Glomerular visceral epithelial cell (primary cell): ENCODE results near the gene ROS1.
"Not testable (repeated sequence)": the region's sequence is repeated elsewhere in the genome, so short reads cannot be mapped to it uniquely, and the experiment has no call there.

ENCODE experiments used
- DNase-seq: peaks from one replicate; pipeline ENCODE4 v3.0.0-alpha.2; 2016; ENCODE audit errors: extremely low spot score

Gene ROS1

DNA sequence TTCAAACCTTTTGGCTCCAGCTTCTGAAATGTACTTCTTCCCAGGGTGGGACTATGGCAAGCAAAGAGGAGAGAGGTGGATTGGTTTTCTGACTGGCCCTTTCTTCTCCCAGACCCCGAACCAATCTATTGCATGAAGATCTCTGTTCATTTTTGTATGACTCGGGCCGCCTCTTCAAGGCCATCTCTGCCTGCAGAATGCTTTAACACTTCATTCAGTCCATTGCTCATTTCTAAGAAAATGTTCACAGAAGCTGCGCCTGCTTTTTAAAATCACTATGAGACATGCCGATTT is 158.7 kb downstream of the ROS1 start:
- no peak for DNase-seq

GRCh38 chr6:117266257-117267053 is 159.3 kb downstream of the ROS1 start:
- DNase-seq = no peak

DNA sequence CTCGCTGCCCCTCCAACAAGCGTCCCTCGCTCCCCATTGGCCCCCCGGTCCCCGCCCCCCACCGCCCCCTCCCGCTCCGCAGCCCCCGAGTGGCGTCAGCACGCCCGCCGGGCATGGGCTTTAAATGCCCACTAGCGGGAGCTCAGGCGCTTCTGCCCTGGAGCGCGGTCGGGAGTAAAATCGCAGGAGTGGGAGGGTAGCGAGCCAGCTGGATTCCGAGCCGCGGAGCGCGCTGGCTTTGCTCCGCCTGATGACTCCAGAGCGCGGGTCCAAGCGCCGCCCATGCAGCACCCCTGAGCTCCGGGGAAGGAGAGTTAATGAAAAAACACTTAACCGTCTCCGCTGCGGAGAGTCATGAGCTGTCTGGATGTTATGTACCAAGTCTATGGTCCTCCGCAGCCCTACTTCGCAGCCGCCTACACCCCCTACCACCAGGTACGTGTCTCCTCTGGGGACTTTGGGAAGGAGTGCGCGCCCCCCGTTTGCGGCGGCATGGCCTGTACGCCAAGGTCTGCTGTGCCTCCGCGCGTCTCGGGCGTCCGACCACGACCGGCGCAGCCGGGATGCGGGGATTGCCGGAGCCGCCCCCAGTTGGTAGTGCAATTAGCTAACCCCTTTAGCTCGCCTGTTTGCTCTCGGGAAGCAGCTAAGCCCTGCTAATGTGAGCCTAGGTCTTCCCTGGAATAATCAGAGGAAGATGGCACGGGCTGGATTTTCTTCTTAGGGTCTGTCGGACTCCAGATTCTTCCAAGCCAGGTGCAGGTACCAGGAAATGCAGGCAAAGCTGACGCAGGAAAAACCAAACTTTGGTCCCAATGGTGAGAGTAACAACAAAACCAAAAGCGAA is 160.1 kb downstream of the ROS1 start, which contains the start of gene VGLL2:
Gene VGLL2, plus strand, starts transcription at position 149 of the 847 bp plus-strand sequence. Its CDS starts 206 bp downstream, at position 355.
- DNase-seq = peak; percentile 51

DNA sequence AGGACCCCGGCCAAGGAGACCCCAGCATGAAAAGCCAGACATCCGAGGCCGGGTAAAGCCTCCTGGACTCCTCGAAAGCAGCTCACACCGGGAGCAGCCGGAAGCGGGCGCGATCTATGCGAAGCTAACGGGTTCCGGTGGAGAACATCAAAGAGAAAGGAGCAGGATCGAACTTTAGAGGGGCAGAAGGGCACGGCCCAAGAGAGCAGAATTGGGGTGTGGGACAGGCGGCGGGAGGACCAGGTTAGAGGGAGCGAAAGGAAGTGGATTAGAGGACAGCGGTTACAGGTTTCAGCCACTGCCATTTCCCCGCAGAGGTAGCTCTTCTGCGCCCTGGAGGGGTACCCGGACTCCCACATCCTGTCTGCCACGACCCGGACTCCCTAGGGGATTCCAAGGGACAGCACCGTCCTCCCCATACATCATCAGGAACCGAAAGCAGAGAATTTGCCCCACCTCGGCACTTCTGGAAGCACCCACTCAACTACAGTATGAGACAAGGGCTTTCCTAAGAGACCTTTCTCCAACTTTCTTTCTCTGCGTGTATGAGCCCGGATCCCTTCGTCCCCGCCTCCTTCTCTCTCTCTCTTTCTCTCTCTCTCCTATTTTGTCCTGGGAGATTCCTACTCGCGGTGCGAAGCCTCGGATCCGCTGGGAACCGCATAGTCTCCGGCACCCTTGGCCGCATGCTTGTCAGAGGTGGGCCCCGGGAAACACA is 160.9 kb downstream of the ROS1 start:
- peak; percentile 14 for DNase-seq

- no peak for DNase-seq
These were observed 161.4 kb downstream of the ROS1 start for GRCh38 chr6:117264369-117264691.

DNA sequence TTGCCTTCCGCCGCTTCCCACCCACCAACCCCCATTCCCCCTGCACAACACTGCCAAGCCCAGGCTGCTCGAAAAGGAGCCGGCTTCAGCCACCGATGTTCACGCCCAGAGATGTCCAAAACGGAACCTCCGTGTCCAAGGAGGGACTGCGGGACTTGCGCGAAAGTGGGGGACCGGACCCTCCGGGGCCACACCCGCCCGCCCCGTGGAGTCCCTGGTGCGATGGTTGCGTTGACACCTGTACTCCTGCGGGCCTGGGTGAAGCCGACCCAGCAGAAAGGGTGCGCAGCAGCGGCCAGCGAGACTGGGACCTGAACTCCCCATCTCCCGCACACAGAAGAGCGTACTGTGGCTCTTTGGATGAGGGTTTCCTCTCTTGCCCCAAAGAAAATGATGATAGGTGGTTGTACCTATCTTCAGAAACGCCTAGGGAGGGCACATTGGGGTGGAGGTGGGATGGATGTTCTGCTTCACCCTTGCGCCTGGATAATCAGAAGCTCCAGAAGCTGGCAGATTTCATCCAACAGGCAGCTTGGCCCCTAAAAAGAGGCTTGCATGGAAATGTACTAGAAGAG is 162.3 kb downstream of the ROS1 start:
- no peak for DNase-seq

GRCh38 chr6:117262799-117263198 is 162.9 kb downstream of the ROS1 start:
- DNase-seq = no peak

DNA sequence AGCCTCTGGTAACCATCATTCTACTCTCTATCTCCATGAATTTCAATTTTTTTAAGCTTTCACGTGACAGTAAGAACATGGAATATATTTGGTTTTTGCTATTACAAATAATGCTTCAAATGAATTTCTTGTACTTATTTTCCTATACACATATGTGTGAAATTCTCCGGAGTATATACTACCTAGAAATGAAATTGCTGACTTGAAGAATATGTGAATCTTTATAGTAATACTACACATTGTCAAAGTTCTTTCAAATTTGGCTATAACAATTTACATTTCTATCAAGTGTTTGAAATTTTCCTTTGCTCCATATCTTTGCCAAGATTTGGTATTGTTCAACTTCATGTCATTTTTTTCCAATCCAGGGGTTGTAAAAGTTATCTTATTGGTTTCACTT is 172.0 kb downstream of the ROS1 start:
- no peak for DNase-seq

- DNase-seq = not testable (repeated sequence)
These were observed 180.8 kb downstream of the ROS1 start for GRCh38 chr6:117244979-117245378.

DNA sequence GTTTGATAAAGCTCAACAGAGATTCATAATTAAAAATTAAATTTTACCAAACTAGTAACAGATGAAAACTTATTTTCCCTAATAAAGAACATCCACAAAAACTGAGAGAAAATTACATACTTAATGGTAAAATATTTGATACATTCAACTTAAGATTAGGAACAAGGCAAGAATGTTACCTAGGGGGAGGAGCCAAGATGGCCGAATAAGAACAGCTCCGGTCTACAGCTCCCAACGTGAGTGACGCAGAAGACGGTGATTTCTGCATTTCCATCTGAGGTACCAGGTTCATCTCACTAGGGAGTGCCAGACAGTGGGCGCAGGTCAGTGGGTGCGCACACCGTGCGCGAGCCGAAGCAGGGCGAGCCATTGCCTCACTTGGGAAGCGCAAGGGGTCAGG is 181.2 kb downstream of the ROS1 start:
- DNase-seq = not testable (repeated sequence)
